Mammary epithelial cell (primary cell): ENCODE results near the gene BACH2.

Source experiments
- EZH2 ChIP-seq: IDR thresholded peaks from 2 replicates; pipeline ENCODE4 v1.6.1; 2012; ENCODE audit warnings: low read length, inconsistent platforms, borderline replicate concordance
- TF ChIP-seq, protein P1 (sequence below), 2 donors: IDR thresholded peaks in 1 of 2; conservative IDR thresholded peaks in 1 of 2; 2 replicates each; pipeline ENCODE4 v1.5.1; 2011 to 2012; ENCODE audit warnings: inconsistent platforms in 2 of 2, low read length in 2 of 2, mild to moderate bottlenecking in 2 of 2, control low read depth in 1 of 2, low read depth in 1 of 2; ENCODE audit not compliant: insufficient read depth in 1 of 2; ENCODE audit errors: extremely low read depth in 1 of 2

DNA sequence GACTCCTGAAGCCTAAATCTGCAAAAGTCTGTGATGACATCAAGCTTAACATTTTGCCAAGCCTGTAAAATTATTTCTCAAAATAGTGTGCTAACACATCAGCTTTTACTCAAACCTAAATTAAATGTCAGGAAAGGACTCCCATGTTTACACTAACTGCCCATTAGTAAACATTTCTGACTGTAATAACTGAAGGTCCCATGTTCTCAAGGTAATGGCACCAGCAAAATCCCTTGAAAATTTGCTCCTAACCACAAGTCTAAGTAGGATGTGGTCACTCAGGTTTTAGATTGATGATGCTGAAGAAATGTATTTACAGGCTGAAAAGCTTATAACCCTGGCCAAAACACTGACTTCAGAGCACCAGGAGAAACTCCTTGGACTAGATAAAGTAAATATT is 33.0 kb downstream of the BACH2 start:
- no peak for TF ChIP-seq EZH2
- TF ChIP-seq, protein P1, sequence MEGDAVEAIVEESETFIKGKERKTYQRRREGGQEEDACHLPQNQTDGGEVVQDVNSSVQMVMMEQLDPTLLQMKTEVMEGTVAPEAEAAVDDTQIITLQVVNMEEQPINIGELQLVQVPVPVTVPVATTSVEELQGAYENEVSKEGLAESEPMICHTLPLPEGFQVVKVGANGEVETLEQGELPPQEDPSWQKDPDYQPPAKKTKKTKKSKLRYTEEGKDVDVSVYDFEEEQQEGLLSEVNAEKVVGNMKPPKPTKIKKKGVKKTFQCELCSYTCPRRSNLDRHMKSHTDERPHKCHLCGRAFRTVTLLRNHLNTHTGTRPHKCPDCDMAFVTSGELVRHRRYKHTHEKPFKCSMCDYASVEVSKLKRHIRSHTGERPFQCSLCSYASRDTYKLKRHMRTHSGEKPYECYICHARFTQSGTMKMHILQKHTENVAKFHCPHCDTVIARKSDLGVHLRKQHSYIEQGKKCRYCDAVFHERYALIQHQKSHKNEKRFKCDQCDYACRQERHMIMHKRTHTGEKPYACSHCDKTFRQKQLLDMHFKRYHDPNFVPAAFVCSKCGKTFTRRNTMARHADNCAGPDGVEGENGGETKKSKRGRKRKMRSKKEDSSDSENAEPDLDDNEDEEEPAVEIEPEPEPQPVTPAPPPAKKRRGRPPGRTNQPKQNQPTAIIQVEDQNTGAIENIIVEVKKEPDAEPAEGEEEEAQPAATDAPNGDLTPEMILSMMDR (conservative IDR thresholded peaks at IDR 0.05 in 1 of 2, IDR thresholded peaks at IDR 0.05 in 1 of 2; ENCODE audit: extremely low read depth in 1 of 2, insufficient read depth in 1 of 2, low read depth in 1 of 2, low read length in 2 of 2): no peak
